ENCODE measurements around the gene IQSEC3. TPM values are rescaled to one million over a fixed set of nuclear protein-coding genes. Genes with fewer than 3 reads are reported as not detected.
A peak's percentile ranks its signal among the peaks of the same experiment; 100 is the strongest.

IQSEC3 gene
- total and polyA plus RNA-seq, 10 of the 15 experiments (the other 5 are each of a cell fraction or from before 2014, with no cell fraction given) = not detected

DNA sequence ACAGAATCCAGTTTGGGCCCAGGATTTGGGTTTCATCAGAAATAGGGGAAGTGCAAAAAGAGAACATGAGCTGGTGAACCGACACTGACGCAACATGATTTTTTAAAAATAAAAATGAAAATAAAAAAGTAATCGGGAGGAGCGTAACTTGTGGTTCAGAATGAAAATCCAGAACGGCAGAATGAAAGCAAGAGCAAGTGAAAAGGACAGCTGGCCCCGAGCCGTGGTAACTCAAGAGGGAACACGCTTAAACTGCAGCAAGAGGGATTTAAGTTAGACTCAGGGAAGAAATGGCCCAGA is 145.8 kb downstream of the IQSEC3 start:
- no peak for FAIRE-seq
- Histone ChIP-seq H3K4me3 (no peak overlapping the region), H4K20me1 (ENCODE audit: control insufficient read depth, insufficient read depth) (no peaks in the 10 kb centered on the region), H2AFZ (ENCODE audit: control insufficient read depth, low read depth, low read length) (no peak overlapping the region), H3K36me3 (ENCODE audit: control insufficient read depth in 2 of 2, insufficient read depth in 2 of 2, low read length in 1 of 2) (no peaks in the 10 kb centered on the region), H3K27ac (ENCODE audit: control insufficient read depth, insufficient read depth) (no peak overlapping the region), H3K4me1 (ENCODE audit: control insufficient read depth, insufficient read depth, low read length) (peaks cover 10% of the 10 kb centered on the region), H3K9me3 (replicated peaks; ENCODE audit: control insufficient read depth, insufficient read depth, low read length) (no peaks in the 10 kb centered on the region), H3K27me3 (replicated peaks in 1 of 2; ENCODE audit: control insufficient read depth in 2 of 2, insufficient read depth in 2 of 2, low read length in 1 of 2) (peaks cover 0 to 2% of the 10 kb centered on the region in 2 experiments; a peak in 2 of 4 replicates), H3K79me2 (ENCODE audit: control insufficient read depth, insufficient read depth, low read length) (no peaks in the 10 kb centered on the region), H3K9ac (ENCODE audit: control insufficient read depth, insufficient read depth, low read length) (no peak overlapping the region), H3K4me2 (ENCODE audit: control insufficient read depth, insufficient read depth) (peak overlapping the region; percentile 46; the same call in 1 of the 2 replicates)
- SMC1A ChIA-PET (ENCODE audit: uncharacterized antibody, unreplicated experiment) = interaction anchor here (1.2 kb wide), 1 partner anchor 108 kb away, joined by 3 read pairs; no protein-coding TSS in a partner anchor
- TF ChIP-seq ZBED1 (IDR thresholded peaks at IDR 0.05; ENCODE audit: borderline replicate concordance) = no peak
- peak; percentile 68; the same call in 1 of the 2 replicates for TF ChIP-seq SPI1 (IDR thresholded peaks at IDR 0.05; ENCODE audit: borderline replicate concordance, insufficient read depth, low read depth, low read length)
- no peak for TF ChIP-seq WRNIP1 (IDR thresholded peaks at IDR 0.05; ENCODE audit: borderline replicate concordance, low read depth, low read length)
- TF ChIP-seq SREBF1 (IDR thresholded peaks at IDR 0.05; ENCODE audit: low read length) = no peak
- CTCF ChIA-PET = interaction anchor here (1.1 kb wide), 1 partner anchor 7 kb away, joined by 4 read pairs; no protein-coding TSS in a partner anchor
- RAD21 ChIA-PET (ENCODE audit: unreplicated experiment) = no interaction called here
- no TSS peak for BruUV-seq (replicated peaks)
- ATAC-seq = peak; percentile 64
- intact Hi-C loops (cut with micrococcal nuclease; ENCODE audit: unreplicated experiment) (no loop called here), in situ Hi-C loops (cut with MboI) (no loop called here)
- 0% methylated on average over 8 of the region's 8 CpGs for WGBS (ENCODE audit: insufficient coverage, insufficient replicate concordance, low lambda C conversion rate, missing lambda C conversion rate)
- DNase-seq (ENCODE audit: low read depth, low spot score) = no peak
- POLR2A ChIA-PET = no interaction called here

DNA sequence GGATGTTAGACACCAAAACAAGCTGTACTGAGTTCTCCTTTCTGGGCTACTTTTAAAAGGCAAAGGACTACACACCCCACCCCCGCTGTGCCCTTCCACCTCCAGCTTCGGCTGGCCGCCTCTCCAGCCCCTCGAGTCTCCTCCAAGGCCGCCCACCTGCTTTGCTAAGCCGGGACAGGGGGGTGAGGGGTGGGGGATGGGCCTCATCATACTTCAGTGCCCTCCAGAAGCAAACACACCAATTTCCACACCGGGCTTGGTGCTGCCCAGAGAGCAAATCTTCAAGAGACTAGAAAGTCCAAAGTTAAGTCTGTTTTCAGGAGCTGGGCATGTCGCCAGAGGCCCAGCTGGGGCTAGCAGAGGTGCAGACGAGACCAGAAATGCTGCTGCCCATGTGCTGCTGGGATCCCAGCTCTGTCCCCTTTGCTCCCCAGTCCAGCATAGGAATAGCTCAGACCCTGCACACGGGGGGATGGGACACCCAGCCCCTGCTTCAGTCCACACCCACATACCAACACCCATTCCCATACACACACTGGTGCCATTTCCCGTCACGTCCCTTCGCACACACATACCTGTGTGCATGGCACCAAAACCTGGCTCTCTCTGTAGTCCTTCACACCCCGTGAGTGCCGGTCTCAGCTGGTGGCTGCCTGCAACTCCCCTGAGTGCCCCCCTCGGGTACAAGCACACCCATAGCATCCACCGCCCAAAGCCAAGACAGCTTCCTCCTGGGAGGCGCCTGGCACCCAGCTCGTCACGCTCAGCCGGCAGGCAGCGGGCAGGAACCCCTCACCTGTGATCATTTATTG is 146.4 kb downstream of the IQSEC3 start:
- H3K4me1 ChIP-seq (ENCODE audit: control insufficient read depth, insufficient read depth, low read length) = peaks cover 10% of the 10 kb centered on the region
- no peak for DNase-seq (ENCODE audit: low read depth, low spot score)
- H3K27me3 ChIP-seq (replicated peaks in 1 of 2; ENCODE audit: control insufficient read depth in 2 of 2, insufficient read depth in 2 of 2, low read length in 1 of 2) = peaks cover 0 to 2% of the 10 kb centered on the region in 2 experiments; a peak in 2 of 4 replicates
- no peak for FAIRE-seq
- intact Hi-C loops (cut with micrococcal nuclease; ENCODE audit: unreplicated experiment) = no loop called here
- WGBS (ENCODE audit: insufficient coverage, insufficient replicate concordance, low lambda C conversion rate, missing lambda C conversion rate) = 7% methylated on average over 20 of the region's 22 CpGs
- ChIA-PET POLR2A (no interaction called here), CTCF (no interaction called here), RAD21 (ENCODE audit: unreplicated experiment) (no interaction called here), SMC1A (ENCODE audit: uncharacterized antibody, unreplicated experiment) (interaction anchor here (1.2 kb wide), 1 partner anchor 108 kb away, joined by 3 read pairs; no protein-coding TSS in a partner anchor)
- no peaks in the 10 kb centered on the region for H4K20me1 ChIP-seq (ENCODE audit: control insufficient read depth, insufficient read depth)
- in situ Hi-C loops (cut with MboI) = no loop called here
- no peak overlapping the region for H3K4me3 ChIP-seq
- no peak overlapping the region for H3K9ac ChIP-seq (ENCODE audit: control insufficient read depth, insufficient read depth, low read length)
- no peak overlapping the region for H2AFZ ChIP-seq (ENCODE audit: control insufficient read depth, low read depth, low read length)
- TF ChIP-seq CBX5 (IDR thresholded peaks at IDR 0.05; ENCODE audit: low read depth) (no peak), SREBF2 (IDR thresholded peaks at IDR 0.05; ENCODE audit: low read length) (no peak), NR2C2 (IDR thresholded peaks at IDR 0.05; ENCODE audit: borderline replicate concordance, control insufficient read depth, insufficient read length, low read depth) (no peak)
- TF ChIP-seq, protein P1, sequence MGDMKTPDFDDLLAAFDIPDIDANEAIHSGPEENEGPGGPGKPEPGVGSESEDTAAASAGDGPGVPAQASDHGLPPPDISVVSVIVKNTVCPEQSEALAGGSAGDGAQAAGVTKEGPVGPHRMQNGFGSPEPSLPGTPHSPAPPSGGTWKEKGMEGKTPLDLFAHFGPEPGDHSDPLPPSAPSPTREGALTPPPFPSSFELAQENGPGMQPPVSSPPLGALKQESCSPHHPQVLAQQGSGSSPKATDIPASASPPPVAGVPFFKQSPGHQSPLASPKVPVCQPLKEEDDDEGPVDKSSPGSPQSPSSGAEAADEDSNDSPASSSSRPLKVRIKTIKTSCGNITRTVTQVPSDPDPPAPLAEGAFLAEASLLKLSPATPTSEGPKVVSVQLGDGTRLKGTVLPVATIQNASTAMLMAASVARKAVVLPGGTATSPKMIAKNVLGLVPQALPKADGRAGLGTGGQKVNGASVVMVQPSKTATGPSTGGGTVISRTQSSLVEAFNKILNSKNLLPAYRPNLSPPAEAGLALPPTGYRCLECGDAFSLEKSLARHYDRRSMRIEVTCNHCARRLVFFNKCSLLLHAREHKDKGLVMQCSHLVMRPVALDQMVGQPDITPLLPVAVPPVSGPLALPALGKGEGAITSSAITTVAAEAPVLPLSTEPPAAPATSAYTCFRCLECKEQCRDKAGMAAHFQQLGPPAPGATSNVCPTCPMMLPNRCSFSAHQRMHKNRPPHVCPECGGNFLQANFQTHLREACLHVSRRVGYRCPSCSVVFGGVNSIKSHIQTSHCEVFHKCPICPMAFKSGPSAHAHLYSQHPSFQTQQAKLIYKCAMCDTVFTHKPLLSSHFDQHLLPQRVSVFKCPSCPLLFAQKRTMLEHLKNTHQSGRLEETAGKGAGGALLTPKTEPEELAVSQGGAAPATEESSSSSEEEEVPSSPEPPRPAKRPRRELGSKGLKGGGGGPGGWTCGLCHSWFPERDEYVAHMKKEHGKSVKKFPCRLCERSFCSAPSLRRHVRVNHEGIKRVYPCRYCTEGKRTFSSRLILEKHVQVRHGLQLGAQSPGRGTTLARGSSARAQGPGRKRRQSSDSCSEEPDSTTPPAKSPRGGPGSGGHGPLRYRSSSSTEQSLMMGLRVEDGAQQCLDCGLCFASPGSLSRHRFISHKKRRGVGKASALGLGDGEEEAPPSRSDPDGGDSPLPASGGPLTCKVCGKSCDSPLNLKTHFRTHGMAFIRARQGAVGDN (IDR thresholded peaks at IDR 0.05) = no peak
- TF ChIP-seq, protein P2, sequence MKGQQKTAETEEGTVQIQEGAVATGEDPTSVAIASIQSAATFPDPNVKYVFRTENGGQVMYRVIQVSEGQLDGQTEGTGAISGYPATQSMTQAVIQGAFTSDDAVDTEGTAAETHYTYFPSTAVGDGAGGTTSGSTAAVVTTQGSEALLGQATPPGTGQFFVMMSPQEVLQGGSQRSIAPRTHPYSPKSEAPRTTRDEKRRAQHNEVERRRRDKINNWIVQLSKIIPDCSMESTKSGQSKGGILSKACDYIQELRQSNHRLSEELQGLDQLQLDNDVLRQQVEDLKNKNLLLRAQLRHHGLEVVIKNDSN (IDR thresholded peaks at IDR 0.05; ENCODE audit: borderline replicate concordance, extremely low read length, insufficient read depth, low read depth, low read length) = no peak
- no peaks in the 10 kb centered on the region for H3K36me3 ChIP-seq (ENCODE audit: control insufficient read depth in 2 of 2, insufficient read depth in 2 of 2, low read length in 1 of 2)
- ATAC-seq = peak; percentile 12; the same call in 2 of the 3 replicates
- peak overlapping the region; percentile 46 for H3K4me2 ChIP-seq (ENCODE audit: control insufficient read depth, insufficient read depth)
- H3K9me3 ChIP-seq (replicated peaks; ENCODE audit: control insufficient read depth, insufficient read depth, low read length) = no peaks in the 10 kb centered on the region
- no peaks in the 10 kb centered on the region for H3K79me2 ChIP-seq (ENCODE audit: control insufficient read depth, insufficient read depth, low read length)
- H3K27ac ChIP-seq (ENCODE audit: control insufficient read depth, insufficient read depth) = no peak overlapping the region
- no TSS peak for BruUV-seq (replicated peaks)
